ENCODE results near the gene NCKAP5. TPM values are rescaled to one million over a fixed set of nuclear protein-coding genes. Genes with fewer than 3 reads are reported as not detected.

NCKAP5 gene
- total RNA-seq, 1 experiment from 2014 or later: not detected

DNA sequence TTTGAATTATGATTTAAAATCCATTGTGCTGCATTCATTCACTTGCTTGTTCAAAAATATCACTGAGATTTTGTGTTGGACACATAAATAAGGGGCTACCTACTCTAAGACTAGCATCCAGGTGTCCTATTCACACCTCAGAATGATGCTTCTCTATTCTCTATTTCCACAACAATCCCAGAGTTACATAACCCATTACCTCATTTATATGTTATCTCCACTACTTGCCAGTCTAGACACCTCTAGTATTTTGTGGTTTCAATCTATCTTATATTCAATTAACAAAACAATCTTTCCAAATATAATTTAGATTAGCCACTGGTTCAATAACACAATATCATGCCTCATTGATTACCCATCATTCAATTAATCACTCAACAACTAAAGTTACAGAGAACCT is 409.8 kb downstream of the NCKAP5 start:
- Histone ChIP-seq H3K4me2 (no peak overlapping the region), H3K27ac (no peak overlapping the region), H4K20me1 (ENCODE audit: insufficient read depth) (no peaks in the 10 kb centered on the region), H3K4me3 (no peak overlapping the region), H3K4me1 (replicated peaks; ENCODE audit: insufficient read depth) (no peaks in the 10 kb centered on the region), H2AFZ (no peak overlapping the region), H3K27me3 (ENCODE audit: insufficient read depth, low read depth) (no peaks in the 10 kb centered on the region), H3K9me3 (ENCODE audit: insufficient read depth, low read depth) (no peaks in the 10 kb centered on the region), H3K79me2 (ENCODE audit: low read depth) (no peaks in the 10 kb centered on the region), H3K9me2 (ENCODE audit: insufficient read depth) (no peaks in the 10 kb centered on the region), H3F3A (ENCODE audit: insufficient read depth, low read depth) (no peaks in the 10 kb centered on the region), H3K36me3 (ENCODE audit: low read depth) (no peaks in the 10 kb centered on the region)
- intact Hi-C loops (cut with micrococcal nuclease; ENCODE audit: unreplicated experiment): no loop called here
- CTCF ChIA-PET: no interaction called here
- POLR2A ChIA-PET (ENCODE audit: unreplicated experiment): no interaction called here
- BruUV-seq (replicated peaks): no TSS peak
- DNase-seq: no peak
- TF ChIP-seq EZH2 (IDR thresholded peaks at IDR 0.05; ENCODE audit: low read depth) (no peak), CTCF (conservative IDR thresholded peaks at IDR 0.05) (no peak)

- no peak overlapping the region for H2AFZ ChIP-seq
- H3K36me3 ChIP-seq (ENCODE audit: low read depth): no peaks in the 10 kb centered on the region
- DNase-seq: no peak
- no peaks in the 10 kb centered on the region for H3K4me1 ChIP-seq (replicated peaks; ENCODE audit: insufficient read depth)
- no peak overlapping the region for H3K4me3 ChIP-seq
- no peaks in the 10 kb centered on the region for H4K20me1 ChIP-seq (ENCODE audit: insufficient read depth)
- no peak overlapping the region for H3K4me2 ChIP-seq
- no peaks in the 10 kb centered on the region for H3K9me3 ChIP-seq (ENCODE audit: insufficient read depth, low read depth)
- no peak for TF ChIP-seq CTCF (conservative IDR thresholded peaks at IDR 0.05)
- TF ChIP-seq EZH2 (IDR thresholded peaks at IDR 0.05; ENCODE audit: low read depth): no peak
- no peaks in the 10 kb centered on the region for H3F3A ChIP-seq (ENCODE audit: insufficient read depth, low read depth)
- BruUV-seq (replicated peaks): no TSS peak
- ChIA-PET POLR2A (ENCODE audit: unreplicated experiment) (no interaction called here), CTCF (no interaction called here)
- H3K79me2 ChIP-seq (ENCODE audit: low read depth): no peaks in the 10 kb centered on the region
- intact Hi-C loops (cut with micrococcal nuclease; ENCODE audit: unreplicated experiment): no loop called here
- no peaks in the 10 kb centered on the region for H3K9me2 ChIP-seq (ENCODE audit: insufficient read depth)
- no peaks in the 10 kb centered on the region for H3K27me3 ChIP-seq (ENCODE audit: insufficient read depth, low read depth)
- H3K27ac ChIP-seq: no peak overlapping the region
Observed at GRCh38 chr2:133158024-133158423, 410.2 kb downstream of the NCKAP5 start.

GRCh38 chr2:133157141-133157540 is 411.1 kb downstream of the NCKAP5 start:
- H3K36me3 ChIP-seq (ENCODE audit: low read depth): no peaks in the 10 kb centered on the region
- POLR2A ChIA-PET (ENCODE audit: unreplicated experiment): no interaction called here
- no peaks in the 10 kb centered on the region for H3K9me3 ChIP-seq (ENCODE audit: insufficient read depth, low read depth)
- no peak overlapping the region for H3K4me3 ChIP-seq
- H3K4me1 ChIP-seq (replicated peaks; ENCODE audit: insufficient read depth): no peaks in the 10 kb centered on the region
- no peaks in the 10 kb centered on the region for H3K9me2 ChIP-seq (ENCODE audit: insufficient read depth)
- no peak overlapping the region for H3K27ac ChIP-seq
- intact Hi-C loops (cut with micrococcal nuclease; ENCODE audit: unreplicated experiment): no loop called here
- no peaks in the 10 kb centered on the region for H4K20me1 ChIP-seq (ENCODE audit: insufficient read depth)
- CTCF ChIA-PET: no interaction called here
- H3K4me2 ChIP-seq: no peak overlapping the region
- no peak for TF ChIP-seq CTCF (conservative IDR thresholded peaks at IDR 0.05)
- TF ChIP-seq EZH2 (IDR thresholded peaks at IDR 0.05; ENCODE audit: low read depth): no peak
- no peaks in the 10 kb centered on the region for H3F3A ChIP-seq (ENCODE audit: insufficient read depth, low read depth)
- H2AFZ ChIP-seq: no peak overlapping the region
- H3K79me2 ChIP-seq (ENCODE audit: low read depth): no peaks in the 10 kb centered on the region
- DNase-seq: no peak
- BruUV-seq (replicated peaks): no TSS peak
- H3K27me3 ChIP-seq (ENCODE audit: insufficient read depth, low read depth): no peaks in the 10 kb centered on the region
